ENCODE data around the gene SGMS1.
"Not testable (repeated sequence)": the region's sequence is repeated elsewhere in the genome, so short reads cannot be mapped to it uniquely, and the experiment has no call there.

Gene SGMS1

DNA sequence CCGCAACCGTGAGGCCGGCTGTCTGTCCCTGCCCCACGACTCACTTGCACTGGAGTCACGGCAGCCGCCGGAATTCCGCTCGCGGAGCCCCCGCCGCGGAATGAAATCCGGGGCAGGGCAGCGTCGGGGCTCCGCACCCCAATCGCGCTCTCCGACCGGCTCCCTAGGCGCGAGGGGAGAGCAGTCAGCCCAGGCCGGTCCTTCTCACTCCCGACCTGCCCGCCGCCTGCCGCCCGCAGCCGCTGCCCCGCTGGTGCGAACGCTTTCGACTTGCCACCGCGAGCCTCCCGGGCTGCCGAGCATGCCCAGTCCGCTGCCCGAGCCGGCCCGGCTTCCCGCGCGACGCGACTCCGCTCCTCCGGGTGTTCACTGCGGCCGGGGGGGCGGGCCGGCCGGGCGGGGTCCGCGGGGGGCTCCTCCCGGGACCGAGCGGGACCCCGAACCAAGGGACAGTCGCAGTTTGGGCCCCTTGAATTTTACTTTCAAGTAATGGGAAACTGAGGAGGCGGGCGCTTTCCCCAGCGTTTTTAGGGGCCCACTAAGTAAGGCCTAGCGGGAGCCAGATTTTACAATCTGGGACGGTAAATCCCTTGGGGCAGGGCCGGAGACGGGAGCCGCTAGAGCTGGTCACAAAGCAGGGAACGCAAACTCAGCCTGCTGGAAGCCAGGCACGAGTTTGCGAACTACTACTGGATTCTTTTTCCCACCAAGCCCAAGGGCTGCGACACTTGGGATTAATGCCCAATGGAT, at the start of gene SGMS1:
Gene SGMS1, minus strand, starts transcription at position 294 of the 750 bp plus-strand sequence. CDS start 279,842 bp downstream, outside the sequence.
- peaks cover 43% of the 10 kb centered on the region for H3K4me1 Mint-ChIP-seq (ENCODE audit: low read depth)
- H3K4me3 Mint-ChIP-seq, result peak within 1 kb of the TSS; percentile 96
- peaks cover 4% of the 10 kb centered on the region for H3K36me3 Mint-ChIP-seq
- H3K9me3 Mint-ChIP-seq (ENCODE audit: low read depth), result no peaks in the 10 kb centered on the region
- peak within 1 kb of the TSS; percentile 95 for H3K27ac Mint-ChIP-seq
- H3K27me3 Mint-ChIP-seq, result no peaks in the 10 kb centered on the region

DNA sequence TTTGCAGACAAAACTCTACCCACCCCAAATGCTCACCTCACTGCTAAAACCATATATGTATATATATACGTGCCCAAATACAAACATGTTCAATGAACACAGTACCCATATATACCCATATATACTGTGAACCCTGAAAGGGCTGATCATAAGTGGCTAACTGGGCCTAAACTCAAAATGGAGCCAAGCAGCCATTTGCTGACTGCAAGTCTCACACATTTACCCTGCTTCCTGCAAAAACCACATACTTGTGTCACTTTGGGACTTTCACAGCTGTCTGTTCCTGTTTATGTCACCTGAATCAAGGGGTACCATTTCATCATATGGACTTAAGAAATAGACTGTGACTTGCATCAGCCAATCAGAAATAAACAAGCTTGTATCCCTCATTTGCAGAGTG, 48.4 kb upstream of the SGMS1 start:
- H3K36me3 Mint-ChIP-seq; H3K27me3 Mint-ChIP-seq; H3K9me3 Mint-ChIP-seq (ENCODE audit: low read depth); H3K4me3 Mint-ChIP-seq: not testable (repeated sequence)
- Mint-ChIP-seq H3K27ac (peak overlapping the region; percentile 42), H3K4me1 (ENCODE audit: low read depth) (peaks cover 12% of the 10 kb centered on the region)

DNA sequence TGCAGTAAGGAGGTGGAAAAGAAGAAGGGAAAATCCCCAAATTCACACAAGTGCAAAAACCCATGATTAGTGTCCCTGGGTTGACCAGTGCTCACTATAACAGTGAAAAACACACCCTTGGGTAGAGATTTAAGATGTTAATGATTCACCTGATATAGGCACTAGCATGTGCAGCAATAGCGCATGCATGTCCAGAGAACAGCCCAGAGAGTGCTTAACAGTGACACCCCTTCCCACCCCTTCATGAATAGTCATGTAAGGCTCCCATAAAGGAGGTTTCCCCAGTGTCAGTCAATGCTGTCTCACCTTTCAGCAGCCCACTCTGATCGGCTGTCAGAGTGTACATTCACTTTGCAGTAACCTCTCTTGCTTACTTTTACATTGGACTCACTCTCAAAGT, 47.9 kb upstream of the SGMS1 start:
- not testable (repeated sequence) for H3K4me3 Mint-ChIP-seq

DNA sequence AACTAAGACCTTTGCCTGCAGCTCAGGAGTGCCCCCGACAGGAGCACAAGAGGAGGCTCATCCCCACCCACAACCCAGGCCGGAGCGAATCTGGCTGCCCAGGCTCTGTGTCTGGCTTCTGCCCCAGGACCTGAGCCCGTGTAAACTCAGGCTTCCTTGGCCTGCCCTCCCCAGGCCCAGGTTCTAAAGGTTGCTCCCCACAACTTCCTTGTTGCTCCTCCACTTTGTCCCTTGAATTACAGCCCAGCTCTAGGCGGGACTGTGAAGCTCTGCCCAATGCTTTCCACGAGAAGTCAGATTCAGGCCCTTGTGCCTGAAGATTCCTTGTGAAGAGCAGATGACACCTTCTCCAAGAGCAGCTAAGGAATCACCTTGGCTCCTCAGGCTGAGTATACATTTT, 46.2 kb upstream of the SGMS1 start:
- H3K9me3 Mint-ChIP-seq (ENCODE audit: low read depth); H3K27ac Mint-ChIP-seq: not testable (repeated sequence)

More for the DNA sequence above, 47.9 kb upstream of the SGMS1 start:
- not testable (repeated sequence) for H3K36me3 Mint-ChIP-seq; H3K9me3 Mint-ChIP-seq (ENCODE audit: low read depth); H3K27me3 Mint-ChIP-seq
- peak overlapping the region; percentile 42 for H3K27ac Mint-ChIP-seq
- peaks cover 12% of the 10 kb centered on the region for H3K4me1 Mint-ChIP-seq (ENCODE audit: low read depth)

GRCh38 chr10:50667353-50667752, 43.6 kb upstream of the SGMS1 start:
- not testable (repeated sequence) for H3K27ac Mint-ChIP-seq; H3K4me1 Mint-ChIP-seq (ENCODE audit: low read depth); H3K9me3 Mint-ChIP-seq (ENCODE audit: low read depth); H3K36me3 Mint-ChIP-seq; H3K4me3 Mint-ChIP-seq; H3K27me3 Mint-ChIP-seq

More for the DNA sequence above, 46.2 kb upstream of the SGMS1 start:
- H3K36me3 Mint-ChIP-seq, H3K4me3 Mint-ChIP-seq, H3K27me3 Mint-ChIP-seq: not testable (repeated sequence)
- peaks cover 12% of the 10 kb centered on the region for H3K4me1 Mint-ChIP-seq (ENCODE audit: low read depth)

DNA sequence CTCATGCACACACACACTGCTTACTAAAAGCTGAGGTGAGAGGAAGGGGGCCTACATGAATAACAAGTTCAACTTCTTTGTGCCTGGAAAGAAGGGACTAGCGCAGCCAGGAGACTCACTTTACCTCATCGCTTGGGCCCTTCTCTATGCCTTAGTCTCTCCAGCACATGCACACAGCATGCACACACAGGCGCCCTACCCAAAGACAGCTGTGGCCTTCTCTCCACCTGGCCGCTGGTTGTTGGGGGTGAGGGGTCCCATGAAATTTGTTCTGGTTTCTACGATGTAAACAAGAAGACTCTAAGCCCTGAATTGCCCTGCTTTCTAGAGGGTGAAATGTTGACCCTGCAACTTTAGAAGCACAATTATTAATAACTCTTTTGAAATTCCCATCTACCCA, 38.7 kb upstream of the SGMS1 start:
- H3K36me3 Mint-ChIP-seq; H3K9me3 Mint-ChIP-seq (ENCODE audit: low read depth); H3K4me1 Mint-ChIP-seq (ENCODE audit: low read depth); H3K4me3 Mint-ChIP-seq; H3K27me3 Mint-ChIP-seq; H3K27ac Mint-ChIP-seq: not testable (repeated sequence)

- not testable (repeated sequence) for H3K4me3 Mint-ChIP-seq; H3K4me1 Mint-ChIP-seq (ENCODE audit: low read depth); H3K27me3 Mint-ChIP-seq; H3K36me3 Mint-ChIP-seq; H3K9me3 Mint-ChIP-seq (ENCODE audit: low read depth); H3K27ac Mint-ChIP-seq
Measured at GRCh38 chr10:50661563-50661962, 37.8 kb upstream of the SGMS1 start.

DNA sequence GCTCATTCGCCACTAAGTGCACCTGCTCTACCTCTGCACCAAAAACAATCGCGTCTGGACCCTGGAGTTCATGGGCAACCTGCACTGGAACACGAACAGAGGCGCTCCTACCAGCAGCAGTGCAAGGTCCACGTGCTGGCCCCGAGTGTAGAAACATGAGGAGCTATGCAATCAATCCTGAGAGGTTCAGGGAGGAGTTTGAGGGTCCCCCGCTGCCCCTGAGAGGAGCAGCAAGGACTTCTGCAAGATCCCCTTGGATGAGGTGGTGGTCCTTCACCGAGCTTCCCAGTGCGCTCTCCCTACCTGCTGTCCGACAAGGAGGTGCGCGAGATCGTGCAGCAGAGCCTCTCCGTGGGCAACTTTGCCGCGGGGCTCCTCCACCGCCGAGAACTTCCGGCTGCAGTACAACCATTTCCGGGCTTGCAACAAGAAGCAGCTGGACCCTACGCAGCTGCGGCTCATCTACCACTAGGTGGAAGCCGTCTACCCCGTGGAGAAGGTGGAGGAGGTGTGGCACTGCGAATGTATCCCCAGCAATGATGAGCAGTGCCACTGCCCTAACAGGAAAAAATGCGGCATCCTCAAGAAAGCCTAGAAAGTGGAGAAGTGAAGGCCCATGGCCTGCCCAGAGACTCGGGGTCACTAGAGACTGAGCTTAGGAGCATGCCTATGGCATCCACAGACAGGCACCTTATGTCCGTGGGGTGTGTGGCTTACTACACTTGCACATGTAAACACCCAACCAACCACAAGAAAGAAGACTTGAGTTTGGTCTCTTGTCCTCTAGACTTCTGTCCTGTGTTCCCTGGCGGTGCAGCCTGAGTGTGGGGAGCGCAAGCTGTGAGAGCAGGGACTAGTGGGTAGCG, 36.3 kb upstream of the SGMS1 start:
- H3K36me3 Mint-ChIP-seq; H3K9me3 Mint-ChIP-seq (ENCODE audit: low read depth); H3K27me3 Mint-ChIP-seq; H3K4me1 Mint-ChIP-seq (ENCODE audit: low read depth): not testable (repeated sequence)
- Mint-ChIP-seq H3K27ac (peak overlapping the region; percentile 46), H3K4me3 (peak overlapping the region; percentile 87)

DNA sequence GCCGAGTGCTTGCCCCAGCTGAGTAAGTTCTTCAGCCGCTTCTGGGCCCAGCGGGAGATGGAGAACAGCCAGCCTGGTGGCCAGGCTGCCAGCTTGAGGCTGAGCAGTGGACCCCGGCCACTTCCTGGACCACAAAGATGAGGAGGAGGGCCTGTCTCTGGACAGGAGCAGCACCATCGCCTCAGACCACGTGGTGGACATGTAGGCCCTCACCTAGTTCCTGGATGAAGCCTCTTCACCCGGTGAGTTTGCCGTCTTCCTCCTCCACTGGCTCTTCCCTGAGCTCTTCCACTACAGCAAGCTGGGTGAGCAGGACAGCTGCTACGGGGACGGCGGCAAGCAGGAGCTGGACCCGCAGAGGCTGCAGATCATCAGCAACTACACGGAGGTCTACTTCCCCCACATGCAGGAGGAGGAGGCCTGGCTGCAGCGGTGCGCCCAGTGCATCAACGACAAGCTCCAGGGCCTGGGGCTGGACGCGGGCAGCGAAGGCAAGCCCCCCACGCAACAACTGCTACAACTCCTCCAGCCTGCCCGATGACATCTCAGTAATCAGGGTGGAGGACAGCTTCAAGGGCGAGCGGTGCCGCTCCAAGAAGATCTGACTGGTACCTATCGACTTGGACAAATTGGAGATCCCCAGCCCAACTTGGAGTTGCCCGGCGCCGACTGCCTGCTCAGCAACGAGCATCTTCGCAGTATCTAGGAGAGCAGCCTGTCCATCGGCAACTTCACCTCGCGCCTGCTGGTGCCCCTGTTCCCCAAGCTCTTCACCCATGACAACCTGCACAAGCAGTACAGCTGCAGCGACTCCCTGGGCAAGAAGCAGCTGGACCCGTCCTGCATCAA, 35.5 kb upstream of the SGMS1 start:
- not testable (repeated sequence) for H3K36me3 Mint-ChIP-seq; H3K4me1 Mint-ChIP-seq (ENCODE audit: low read depth); H3K27me3 Mint-ChIP-seq; H3K9me3 Mint-ChIP-seq (ENCODE audit: low read depth)
- peak overlapping the region; percentile 46 for H3K27ac Mint-ChIP-seq
- H3K4me3 Mint-ChIP-seq, result peak overlapping the region; percentile 87

- Mint-ChIP-seq H3K27me3 (no peaks in the 10 kb centered on the region), H3K36me3 (no peaks in the 10 kb centered on the region), H3K9me3 (ENCODE audit: low read depth) (no peaks in the 10 kb centered on the region), H3K4me1 (ENCODE audit: low read depth) (peaks cover 17% of the 10 kb centered on the region), H3K27ac (no peak overlapping the region), H3K4me3 (peak overlapping the region; percentile 3)
Measured at GRCh38 chr10:50658165-50658564, 34.4 kb upstream of the SGMS1 start.

- no peaks in the 10 kb centered on the region for H3K27me3 Mint-ChIP-seq
- no peaks in the 10 kb centered on the region for H3K36me3 Mint-ChIP-seq
- H3K27ac Mint-ChIP-seq, result no peak overlapping the region
- H3K9me3 Mint-ChIP-seq (ENCODE audit: low read depth), result no peaks in the 10 kb centered on the region
- no peak overlapping the region for H3K4me3 Mint-ChIP-seq
- peaks cover 14% of the 10 kb centered on the region for H3K4me1 Mint-ChIP-seq (ENCODE audit: low read depth)
Measured at GRCh38 chr10:50653758-50654157, 30.0 kb upstream of the SGMS1 start.

- H3K4me3 Mint-ChIP-seq, result no peak overlapping the region
- no peak overlapping the region for H3K27ac Mint-ChIP-seq
- H3K4me1 Mint-ChIP-seq (ENCODE audit: low read depth), result peaks cover 14% of the 10 kb centered on the region
- H3K9me3 Mint-ChIP-seq (ENCODE audit: low read depth), result no peaks in the 10 kb centered on the region
- H3K36me3 Mint-ChIP-seq, result no peaks in the 10 kb centered on the region
- no peaks in the 10 kb centered on the region for H3K27me3 Mint-ChIP-seq
Measured at GRCh38 chr10:50653142-50653541, 29.4 kb upstream of the SGMS1 start.

- H3K27me3 Mint-ChIP-seq, result no peaks in the 10 kb centered on the region
- no peaks in the 10 kb centered on the region for H3K9me3 Mint-ChIP-seq (ENCODE audit: low read depth)
- no peak overlapping the region for H3K27ac Mint-ChIP-seq
- H3K36me3 Mint-ChIP-seq, result no peaks in the 10 kb centered on the region
- peaks cover 14% of the 10 kb centered on the region for H3K4me1 Mint-ChIP-seq (ENCODE audit: low read depth)
- H3K4me3 Mint-ChIP-seq, result no peak overlapping the region
Measured at GRCh38 chr10:50651808-50652207, 28.1 kb upstream of the SGMS1 start.

GRCh38 chr10:50650481-50650880, 26.7 kb upstream of the SGMS1 start:
- no peaks in the 10 kb centered on the region for H3K9me3 Mint-ChIP-seq (ENCODE audit: low read depth)
- no peak overlapping the region for H3K4me3 Mint-ChIP-seq
- peaks cover 14% of the 10 kb centered on the region for H3K4me1 Mint-ChIP-seq (ENCODE audit: low read depth)
- H3K36me3 Mint-ChIP-seq, result no peaks in the 10 kb centered on the region
- no peaks in the 10 kb centered on the region for H3K27me3 Mint-ChIP-seq
- H3K27ac Mint-ChIP-seq, result no peak overlapping the region

DNA sequence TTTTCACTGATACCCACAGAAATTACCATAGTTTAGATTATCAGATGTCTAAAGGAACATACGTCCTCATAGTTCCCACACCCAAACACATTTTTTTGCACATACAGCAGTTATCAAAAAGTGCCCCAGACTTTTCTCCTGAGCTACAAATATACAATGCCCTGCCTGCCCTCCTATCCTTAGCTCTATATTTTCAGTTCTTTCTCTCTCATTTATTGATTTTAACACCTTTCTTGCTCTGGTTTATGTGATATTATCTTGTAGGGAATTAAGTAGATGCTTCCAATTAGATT, 25.1 kb upstream of the SGMS1 start:
- Mint-ChIP-seq H3K9me3 (ENCODE audit: low read depth) (no peaks in the 10 kb centered on the region), H3K36me3 (no peaks in the 10 kb centered on the region), H3K4me3 (no peak overlapping the region), H3K4me1 (ENCODE audit: low read depth) (peaks cover 12% of the 10 kb centered on the region), H3K27ac (no peak overlapping the region), H3K27me3 (no peaks in the 10 kb centered on the region)
